ENCODE results near the gene SGIP1. TPM values are rescaled to one million over a fixed set of nuclear protein-coding genes. Genes with fewer than 3 reads are reported as not detected.

Gene SGIP1
- total and polyA plus RNA-seq, 2 experiments from 2014 or later = 4.0 to 7.7 TPM

- in situ Hi-C loops (cut with MboI) = loop anchor here (10.0 kb wide), 1 partner anchor 251 kb away; no protein-coding TSS in a partner anchor
- Histone ChIP-seq H4K20me1 (ENCODE audit: insufficient read depth) (no peaks in the 10 kb centered on the region), H3K9ac (no peak overlapping the region), H3K79me2 (ENCODE audit: insufficient read depth) (no peaks in the 10 kb centered on the region), H3F3A (ENCODE audit: insufficient read depth) (peaks cover 21% of the 10 kb centered on the region; the same call in 1 of the 2 replicates), H3K4me1 (ENCODE audit: insufficient read depth) (peaks cover 30% of the 10 kb centered on the region), H3K4me2 (ENCODE audit: unreplicated experiment) (no peak overlapping the region), H3K27me3 (replicated peaks; ENCODE audit: insufficient read depth) (no peaks in the 10 kb centered on the region), H3K36me3 (ENCODE audit: low read depth) (no peaks in the 10 kb centered on the region), H3K9me2 (ENCODE audit: insufficient read depth) (no peaks in the 10 kb centered on the region), H3K9me3 (ENCODE audit: low read depth) (no peaks in the 10 kb centered on the region), H3K4me3 (no peak overlapping the region), H3K27ac (peak overlapping the region; percentile 48), H2AFZ (no peak overlapping the region)
- 33 to 47% methylated on average over 5 of the region's 5 CpGs for WGBS, 2 experiments (ENCODE audit: low coverage in 1 of 2, low lambda C conversion rate in 2 of 2, missing lambda C conversion rate in 2 of 2)
- no peak for TF ChIP-seq EZH2phosphoT487 (IDR thresholded peaks at IDR 0.05; ENCODE audit: insufficient read depth, low read depth)
- TF ChIP-seq EZH2 (IDR thresholded peaks at IDR 0.05; ENCODE audit: insufficient read depth, poor library complexity, severe bottlenecking) = no peak
- DNase-seq = peak; percentile 68
Observed at GRCh38 chr1:66505671-66506392, 28.1 kb upstream of the SGIP1 start.

GRCh38 chr1:66506393-66506687 lies 27.6 kb upstream of the SGIP1 start:
- no peak overlapping the region for H3K4me2 ChIP-seq (ENCODE audit: unreplicated experiment)
- DNase-seq = no peak
- no peaks in the 10 kb centered on the region for H3K9me3 ChIP-seq (ENCODE audit: low read depth)
- in situ Hi-C loops (cut with MboI) = loop anchor here (10.0 kb wide), 1 partner anchor 252 kb away; no protein-coding TSS in a partner anchor
- H3K4me1 ChIP-seq (ENCODE audit: insufficient read depth) = peaks cover 30% of the 10 kb centered on the region
- H3F3A ChIP-seq (ENCODE audit: insufficient read depth) = peaks cover 21% of the 10 kb centered on the region; the same call in 1 of the 2 replicates
- no peaks in the 10 kb centered on the region for H3K27me3 ChIP-seq (replicated peaks; ENCODE audit: insufficient read depth)
- TF ChIP-seq EZH2 (IDR thresholded peaks at IDR 0.05; ENCODE audit: insufficient read depth, poor library complexity, severe bottlenecking) (no peak), EZH2phosphoT487 (IDR thresholded peaks at IDR 0.05; ENCODE audit: insufficient read depth, low read depth) (no peak)
- WGBS, 2 experiments (ENCODE audit: low coverage in 1 of 2, low lambda C conversion rate in 2 of 2, missing lambda C conversion rate in 2 of 2) = 89 to 96% methylated on average over 1 of the region's 1 CpG
- H3K4me3 ChIP-seq = no peak overlapping the region
- no peak overlapping the region for H2AFZ ChIP-seq
- H3K79me2 ChIP-seq (ENCODE audit: insufficient read depth) = no peaks in the 10 kb centered on the region
- no peaks in the 10 kb centered on the region for H3K9me2 ChIP-seq (ENCODE audit: insufficient read depth)
- H3K36me3 ChIP-seq (ENCODE audit: low read depth) = no peaks in the 10 kb centered on the region
- H3K27ac ChIP-seq = peak overlapping the region; percentile 48; the same call in 1 of the 2 replicates
- no peaks in the 10 kb centered on the region for H4K20me1 ChIP-seq (ENCODE audit: insufficient read depth)
- H3K9ac ChIP-seq = no peak overlapping the region

DNA sequence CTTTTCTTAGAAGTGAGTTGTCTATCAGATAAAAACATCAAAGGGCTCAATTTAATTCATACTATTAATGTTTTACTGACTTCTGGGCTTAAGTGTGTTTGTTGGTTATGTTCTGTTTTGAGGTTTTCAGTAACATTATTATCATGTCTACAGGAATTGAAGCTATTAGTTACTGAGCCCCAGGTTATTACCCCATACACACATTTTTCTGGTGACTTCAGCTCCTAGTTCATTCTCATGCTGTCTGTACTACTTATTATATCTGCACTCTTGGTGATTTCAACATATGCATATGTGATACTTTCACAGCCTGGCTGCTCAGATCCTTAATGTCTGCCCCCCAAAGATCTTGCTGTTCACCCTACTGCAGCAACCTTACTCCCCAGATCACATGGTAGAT lies 27.0 kb upstream of the SGIP1 start:
- H3K27me3 ChIP-seq (replicated peaks; ENCODE audit: insufficient read depth) = no peaks in the 10 kb centered on the region
- in situ Hi-C loops (cut with MboI) = loop anchor here (10.0 kb wide), 1 partner anchor 252 kb away; no protein-coding TSS in a partner anchor
- H3K27ac ChIP-seq = 0 out of 2 replicates have a peak overlapping the region, but pooled peaks have one; percentile 48
- no peaks in the 10 kb centered on the region for H3K79me2 ChIP-seq (ENCODE audit: insufficient read depth)
- peaks cover 30% of the 10 kb centered on the region for H3K4me1 ChIP-seq (ENCODE audit: insufficient read depth)
- TF ChIP-seq EZH2 (IDR thresholded peaks at IDR 0.05; ENCODE audit: insufficient read depth, poor library complexity, severe bottlenecking) (no peak), EZH2phosphoT487 (IDR thresholded peaks at IDR 0.05; ENCODE audit: insufficient read depth, low read depth) (no peak)
- no peaks in the 10 kb centered on the region for H4K20me1 ChIP-seq (ENCODE audit: insufficient read depth)
- H2AFZ ChIP-seq = no peak overlapping the region
- H3K9me3 ChIP-seq (ENCODE audit: low read depth) = no peaks in the 10 kb centered on the region
- DNase-seq = no peak
- H3K9ac ChIP-seq = no peak overlapping the region
- no peak overlapping the region for H3K4me3 ChIP-seq
- H3K36me3 ChIP-seq (ENCODE audit: low read depth) = no peaks in the 10 kb centered on the region
- peaks cover 21% of the 10 kb centered on the region; the same call in 1 of the 2 replicates for H3F3A ChIP-seq (ENCODE audit: insufficient read depth)
- H3K9me2 ChIP-seq (ENCODE audit: insufficient read depth) = no peaks in the 10 kb centered on the region
- no peak overlapping the region for H3K4me2 ChIP-seq (ENCODE audit: unreplicated experiment)

- Histone ChIP-seq H3K9me3 (ENCODE audit: low read depth) (no peaks in the 10 kb centered on the region), H2AFZ (no peak overlapping the region), H3K79me2 (ENCODE audit: insufficient read depth) (no peaks in the 10 kb centered on the region), H3K36me3 (ENCODE audit: low read depth) (no peaks in the 10 kb centered on the region), H3K4me2 (ENCODE audit: unreplicated experiment) (no peak overlapping the region), H3K4me1 (ENCODE audit: insufficient read depth) (peaks cover 14% of the 10 kb centered on the region), H3K27ac (no peak overlapping the region), H3K4me3 (no peak overlapping the region), H4K20me1 (ENCODE audit: insufficient read depth) (no peaks in the 10 kb centered on the region), H3F3A (ENCODE audit: insufficient read depth) (peaks cover 13% of the 10 kb centered on the region; the same call in 1 of the 2 replicates), H3K27me3 (replicated peaks; ENCODE audit: insufficient read depth) (no peaks in the 10 kb centered on the region), H3K9me2 (ENCODE audit: insufficient read depth) (no peaks in the 10 kb centered on the region), H3K9ac (no peak overlapping the region)
- 72 to 75% methylated on average over 6 of the region's 6 CpGs for WGBS, 2 experiments (ENCODE audit: low coverage in 1 of 2, low lambda C conversion rate in 2 of 2, missing lambda C conversion rate in 2 of 2)
- in situ Hi-C loops (cut with MboI) = no loop called here
- TF ChIP-seq EZH2 (IDR thresholded peaks at IDR 0.05; ENCODE audit: insufficient read depth, poor library complexity, severe bottlenecking) = no peak
- TF ChIP-seq EZH2phosphoT487 (IDR thresholded peaks at IDR 0.05; ENCODE audit: insufficient read depth, low read depth) = no peak
- no peak for DNase-seq
Observed at GRCh38 chr1:66510407-66510806, 23.5 kb upstream of the SGIP1 start.
